HEK293 (cell line): ENCODE results near the gene CREB5.

ENCODE experiments used
- CTCF ChIA-PET: fragments of 350-600 bp; formaldehyde crosslinking; extraction: SDS; loops from one replicate; lab custom pipeline; 2021; ENCODE audit warnings: antibody characterized with exemption; lab: Yijun Ruan, JAX
- POLR2A ChIA-PET: fragments of 300-600 bp; formaldehyde crosslinking; extraction: SDS; loops from one replicate; lab custom pipeline; 2020; ENCODE audit warnings: antibody characterized with exemption, inconsistent platforms; lab: Yijun Ruan, JAX
- H3K27ac ChIP-seq: fragments of 200-500 bp; sonication (Bioruptor generic); 2 replicates; pipeline ENCODE4 v1.5.1; 2014; ENCODE audit warnings: low read depth, low read length, control low read depth, inconsistent platforms; ENCODE audit errors: extremely low read depth
- H3K36me3 ChIP-seq, 2 experiments: fragments of 200-500 bp in 1 of 2; sonication (Bioruptor generic) in 1 of 2; 1 replicate in 1 of 2; 2 replicates in 1 of 2; pipeline ENCODE4 v1.5.1; 2014 to 2017; ENCODE audit warnings: inconsistent platforms in 2 of 2, low read length in 2 of 2; ENCODE audit not compliant: control insufficient read depth in 2 of 2, insufficient read depth in 1 of 2
- H3K4me1 ChIP-seq: fragments of 200-500 bp; sonication (Bioruptor generic); 2 replicates; pipeline ENCODE4 v1.5.1; 2014; ENCODE audit warnings: mild to moderate bottlenecking, low read length, inconsistent platforms; ENCODE audit not compliant: control insufficient read depth, insufficient read depth
- H3K4me3 ChIP-seq: 2 replicates; pipeline ENCODE4 v1.5.1; 2011; ENCODE audit warnings: low read depth, mild to moderate bottlenecking, control low read depth, low read length, moderate library complexity
- H3K9me3 ChIP-seq: fragments of 200-500 bp; sonication (Bioruptor generic); 2 replicates; pipeline ENCODE4 v1.5.1; 2014; ENCODE audit warnings: low read depth, low read length, inconsistent platforms; ENCODE audit not compliant: control insufficient read depth, insufficient read depth
- IKZF3 ChIP-seq: fragments of 450-650 bp; IDR thresholded peaks from 2 replicates; pipeline ENCODE4 v1.5.0; 2018; ENCODE audit warnings: missing biosample characterization, mild to moderate bottlenecking, missing genetic modification characterization, moderate library complexity
- MYNN ChIP-seq: fragments of 450-650 bp; formaldehyde crosslinking; IDR thresholded peaks from 2 replicates; pipeline ENCODE4 v1.5.1; 2016; ENCODE audit warnings: missing biosample characterization, missing genetic modification characterization, borderline replicate concordance
- MZF1 ChIP-seq: fragments of 450-650 bp; formaldehyde crosslinking; IDR thresholded peaks from 2 replicates; pipeline ENCODE4 v1.5.1; 2017; ENCODE audit warnings: missing biosample characterization, missing genetic modification characterization, borderline replicate concordance
- REPIN1 ChIP-seq: fragments of 450-650 bp; formaldehyde crosslinking; IDR thresholded peaks from 2 replicates; pipeline ENCODE4 v1.5.1; 2017; ENCODE audit warnings: missing biosample characterization, missing genetic modification characterization, low read depth
- ZBTB21 ChIP-seq: fragments of 450-650 bp; formaldehyde crosslinking; IDR thresholded peaks from 2 replicates; pipeline ENCODE4 v1.5.1; 2017; ENCODE audit warnings: missing biosample characterization, missing genetic modification characterization
- ZBTB48 ChIP-seq: fragments of 450-650 bp; formaldehyde crosslinking; IDR thresholded peaks from 2 replicates; pipeline ENCODE4 v1.5.1; 2016; ENCODE audit warnings: missing biosample characterization, missing genetic modification characterization
- ZFP3 ChIP-seq: fragments of 450-650 bp; formaldehyde crosslinking; IDR thresholded peaks from 2 replicates; pipeline ENCODE4 v1.5.1; 2016; ENCODE audit warnings: low read depth, missing biosample characterization, missing genetic modification characterization
- ZIC2 ChIP-seq: fragments of 450-650 bp; formaldehyde crosslinking; IDR thresholded peaks from 2 replicates; pipeline ENCODE4 v1.5.1; 2016; ENCODE audit warnings: missing biosample characterization, missing genetic modification characterization
- ZNF112 ChIP-seq: fragments of 450-650 bp; formaldehyde crosslinking; IDR thresholded peaks from 2 replicates; pipeline ENCODE4 v1.5.0; 2017; ENCODE audit warnings: missing biosample characterization, missing genetic modification characterization
- ZNF121 ChIP-seq: fragments of 450-650 bp; formaldehyde crosslinking; IDR thresholded peaks from 2 replicates; pipeline ENCODE4 v1.5.1; 2016; ENCODE audit warnings: missing biosample characterization, missing genetic modification characterization
- ZNF2 ChIP-seq: fragments of 450-650 bp; formaldehyde crosslinking; IDR thresholded peaks from 2 replicates; pipeline ENCODE4 v1.5.1; 2016; ENCODE audit warnings: missing biosample characterization, missing genetic modification characterization
- ZNF239 ChIP-seq: fragments of 450-650 bp; formaldehyde crosslinking; IDR thresholded peaks from 2 replicates; pipeline ENCODE4 v1.5.1; 2016; ENCODE audit warnings: missing biosample characterization, missing genetic modification characterization
- ZNF292 ChIP-seq: fragments of 450-650 bp; formaldehyde crosslinking; IDR thresholded peaks from 2 replicates; pipeline ENCODE4 v1.5.1; 2016; ENCODE audit warnings: low read depth, missing biosample characterization, missing genetic modification characterization, borderline replicate concordance
- ZNF366 ChIP-seq: fragments of 450-650 bp; formaldehyde crosslinking; conservative IDR thresholded peaks from 2 replicates; pipeline ENCODE4 v1.5.1; 2016; ENCODE audit warnings: missing biosample characterization, missing genetic modification characterization
- ZNF433 ChIP-seq: fragments of 450-650 bp; formaldehyde crosslinking; IDR thresholded peaks from 2 replicates; pipeline ENCODE4 v1.5.1; 2016; ENCODE audit warnings: missing biosample characterization, missing genetic modification characterization, low read depth
- ZNF510 ChIP-seq: fragments of 450-650 bp; formaldehyde crosslinking; IDR thresholded peaks from 2 replicates; pipeline ENCODE4 v1.5.1; 2018; ENCODE audit warnings: mild to moderate bottlenecking, missing genetic modification characterization, missing biosample characterization; ENCODE audit not compliant: insufficient replicate concordance
- ZNF530 ChIP-seq: fragments of 450-650 bp; formaldehyde crosslinking; IDR thresholded peaks from 2 replicates; pipeline ENCODE4 v1.5.1; 2016; ENCODE audit warnings: low read depth, missing biosample characterization, missing genetic modification characterization
- ZNF544 ChIP-seq: fragments of 450-650 bp; formaldehyde crosslinking; IDR thresholded peaks from 2 replicates; pipeline ENCODE4 v1.5.0; 2017; ENCODE audit warnings: missing biosample characterization, missing genetic modification characterization
- ZNF629 ChIP-seq: fragments of 450-650 bp; formaldehyde crosslinking; IDR thresholded peaks from 2 replicates; pipeline ENCODE4 v1.5.1; 2017; ENCODE audit warnings: missing biosample characterization, missing genetic modification characterization
- ZNF670 ChIP-seq: fragments of 450-650 bp; formaldehyde crosslinking; IDR thresholded peaks from 2 replicates; pipeline ENCODE4 v1.5.1; 2016; ENCODE audit warnings: missing biosample characterization, missing genetic modification characterization, low read depth
- ZNF76 ChIP-seq: fragments of 450-650 bp; formaldehyde crosslinking; IDR thresholded peaks from 2 replicates; pipeline ENCODE4; 2016; ENCODE audit warnings: low read depth, missing biosample characterization, missing genetic modification characterization, borderline replicate concordance
- ZSCAN30 ChIP-seq: fragments of 450-650 bp; IDR thresholded peaks from 2 replicates; pipeline ENCODE4 v1.5.1; 2018; ENCODE audit warnings: missing biosample characterization, mild to moderate bottlenecking, missing genetic modification characterization, moderate library complexity
- ZXDB ChIP-seq: fragments of 450-650 bp; formaldehyde crosslinking; IDR thresholded peaks from 2 replicates; pipeline ENCODE4 v1.5.1; 2016; ENCODE audit warnings: missing biosample characterization, missing genetic modification characterization
- TF ChIP-seq, protein P1 (sequence below): fragments of 450-650 bp; formaldehyde crosslinking; IDR thresholded peaks from 2 replicates; pipeline ENCODE4 v1.5.1; 2017; ENCODE audit warnings: missing biosample characterization, mild to moderate bottlenecking, missing genetic modification characterization, moderate library complexity
- TF ChIP-seq, protein P2 (sequence below): fragments of 450-650 bp; formaldehyde crosslinking; IDR thresholded peaks from 2 replicates; pipeline ENCODE4 v1.5.1; 2016; ENCODE audit warnings: missing biosample characterization, missing genetic modification characterization
- TF ChIP-seq, protein P3 (sequence below): fragments of 450-650 bp; formaldehyde crosslinking; IDR thresholded peaks from 2 replicates; pipeline ENCODE4 v1.5.1; 2016; ENCODE audit warnings: missing biosample characterization, missing genetic modification characterization
- TF ChIP-seq, protein P4 (sequence below): fragments of 450-650 bp; formaldehyde crosslinking; IDR thresholded peaks from 2 replicates; pipeline ENCODE4 v1.5.1; 2017; ENCODE audit warnings: missing biosample characterization, missing genetic modification characterization
- TF ChIP-seq, protein P5 (sequence below): fragments of 450-650 bp; formaldehyde crosslinking; IDR thresholded peaks from 2 replicates; pipeline ENCODE4 v1.5.1; 2016; ENCODE audit warnings: missing biosample characterization, missing genetic modification characterization

CREB5 gene

DNA sequence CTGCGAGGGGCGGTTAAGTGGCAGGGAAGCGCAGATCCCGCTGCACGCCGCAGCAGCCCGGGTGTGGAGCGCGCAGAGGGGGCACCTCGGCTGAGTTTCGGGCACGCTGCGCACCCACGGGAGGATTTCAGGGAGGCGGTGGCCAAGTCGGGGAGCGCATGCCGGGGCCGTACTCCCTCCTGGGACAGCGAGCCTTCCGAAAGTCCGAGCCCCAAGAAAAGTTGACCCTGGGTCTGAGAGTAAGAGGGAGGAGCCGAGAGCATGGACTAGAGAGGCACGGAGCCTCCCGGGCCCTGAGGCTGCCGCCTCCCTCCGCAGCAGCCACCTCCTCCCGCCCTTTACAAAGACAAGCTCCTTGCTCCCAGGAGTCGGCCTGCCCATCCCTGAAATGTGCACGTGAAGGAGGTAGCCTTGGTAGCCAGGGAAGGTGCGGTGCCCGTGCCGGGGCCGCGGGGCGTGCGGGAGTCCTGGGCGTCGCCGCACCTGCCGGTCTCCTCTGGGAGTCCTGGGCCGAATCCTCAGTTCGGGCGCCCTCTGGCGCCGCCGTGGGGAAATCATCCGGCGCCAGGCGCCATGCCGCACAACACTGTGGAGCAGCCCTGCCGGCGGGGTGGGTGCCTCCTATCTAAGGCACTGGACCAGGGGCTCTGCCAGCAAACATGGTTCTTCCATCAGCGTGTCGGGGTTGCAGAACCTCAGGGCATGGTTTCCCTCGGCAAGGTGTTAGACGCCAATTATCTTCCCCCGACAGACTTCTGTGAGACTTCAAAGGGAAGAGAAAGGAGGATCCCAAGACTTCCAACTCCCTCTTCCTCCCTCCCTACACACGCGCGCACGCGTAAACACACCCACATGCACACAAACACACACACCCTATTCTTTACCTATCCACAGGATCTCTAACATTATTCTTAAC, 441.8 kb downstream of the CREB5 start (continued):
- TF ChIP-seq, protein P1, sequence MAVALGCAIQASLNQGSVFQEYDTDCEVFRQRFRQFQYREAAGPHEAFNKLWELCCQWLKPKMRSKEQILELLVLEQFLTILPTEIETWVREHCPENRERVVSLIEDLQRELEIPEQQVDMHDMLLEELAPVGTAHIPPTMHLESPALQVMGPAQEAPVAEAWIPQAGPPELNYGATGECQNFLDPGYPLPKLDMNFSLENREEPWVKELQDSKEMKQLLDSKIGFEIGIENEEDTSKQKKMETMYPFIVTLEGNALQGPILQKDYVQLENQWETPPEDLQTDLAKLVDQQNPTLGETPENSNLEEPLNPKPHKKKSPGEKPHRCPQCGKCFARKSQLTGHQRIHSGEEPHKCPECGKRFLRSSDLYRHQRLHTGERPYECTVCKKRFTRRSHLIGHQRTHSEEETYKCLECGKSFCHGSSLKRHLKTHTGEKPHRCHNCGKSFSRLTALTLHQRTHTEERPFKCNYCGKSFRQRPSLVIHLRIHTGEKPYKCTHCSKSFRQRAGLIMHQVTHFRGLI (tag by site-specific recombination) = 0 out of 2 replicates have a peak, but pooled peaks have one; percentile 28
- TF ChIP-seq ZNF670 (tag by site-specific recombination) (no peak), ZFP3 (tag by site-specific recombination) (no peak), ZNF433 (tag by site-specific recombination) (no peak), IKZF3 (tag by site-specific recombination) (no peak), ZNF366 (tag by site-specific recombination) (peak; percentile 66), ZSCAN30 (tag by site-specific recombination) (peak; percentile 73), ZNF544 (tag by site-specific recombination) (no peak), ZNF121 (tag by site-specific recombination) (no peak), ZNF530 (tag by site-specific recombination) (no peak), ZIC2 (tag by site-specific recombination) (peak; percentile 27; the same call in 1 of the 2 replicates), ZNF2 (tag by site-specific recombination) (0 out of 2 replicates have a peak, but pooled peaks have one; percentile 46), ZNF292 (tag by site-specific recombination) (no peak)
- TF ChIP-seq, protein P2, sequence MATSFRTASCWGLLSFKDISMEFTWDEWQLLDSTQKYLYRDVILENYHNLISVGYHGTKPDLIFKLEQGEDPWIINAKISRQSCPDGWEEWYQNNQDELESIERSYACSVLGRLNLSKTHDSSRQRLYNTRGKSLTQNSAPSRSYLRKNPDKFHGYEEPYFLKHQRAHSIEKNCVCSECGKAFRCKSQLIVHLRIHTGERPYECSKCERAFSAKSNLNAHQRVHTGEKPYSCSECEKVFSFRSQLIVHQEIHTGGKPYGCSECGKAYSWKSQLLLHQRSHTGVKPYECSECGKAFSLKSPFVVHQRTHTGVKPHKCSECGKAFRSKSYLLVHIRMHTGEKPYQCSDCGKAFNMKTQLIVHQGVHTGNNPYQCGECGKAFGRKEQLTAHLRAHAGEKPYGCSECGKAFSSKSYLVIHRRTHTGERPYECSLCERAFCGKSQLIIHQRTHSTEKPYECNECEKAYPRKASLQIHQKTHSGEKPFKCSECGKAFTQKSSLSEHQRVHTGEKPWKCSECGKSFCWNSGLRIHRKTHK = no peak

DNA sequence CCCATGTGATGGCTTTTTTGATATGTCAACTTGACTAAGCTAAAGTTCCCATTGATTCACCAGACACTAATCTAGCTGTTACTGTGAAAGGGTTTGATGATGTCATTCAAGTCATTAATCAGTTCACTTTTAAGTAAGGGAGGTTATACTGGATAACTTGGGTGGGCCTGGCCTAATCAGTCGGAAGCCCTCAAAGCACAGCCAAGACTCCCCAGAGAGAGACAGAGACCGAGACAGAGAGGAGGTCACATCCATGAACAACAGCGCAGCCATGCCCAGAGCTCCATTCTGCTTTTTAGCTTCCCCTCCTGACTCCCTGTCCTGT, 442.4 kb downstream of the CREB5 start:
- peaks cover 17% of the 10 kb centered on the region for H3K4me1 ChIP-seq
- H3K9me3 ChIP-seq = no peaks in the 10 kb centered on the region
- peak overlapping the region; percentile 53; the same call in 1 of the 2 replicates for H3K27ac ChIP-seq
- no peaks in the 10 kb centered on the region for H3K36me3 ChIP-seq
- POLR2A ChIA-PET = interaction anchor here (0.7 to 1.2 kb wide), 2 partner anchors 239 to 252 kb away, joined by 3 to 7 read pairs; no protein-coding TSS in a partner anchor
- CTCF ChIA-PET = interaction anchor here (0.6 to 3.3 kb wide), 13 partner anchors 10 to 682 kb away, joined by 3 to 24 read pairs (median 4); no protein-coding TSS in a partner anchor
- no peak overlapping the region for H3K4me3 ChIP-seq
- TF ChIP-seq ZNF112 (tag by site-specific recombination) (no peak), MZF1 (tag by site-specific recombination) (peak; percentile 38; the same call in 1 of the 2 replicates), ZNF239 (tag by site-specific recombination) (no peak), ZBTB48 (0 out of 2 replicates have a peak, but pooled peaks have one; percentile 3), ZNF76 (tag by site-specific recombination) (0 out of 2 replicates have a peak, but pooled peaks have one; percentile 22), MYNN (tag by site-specific recombination) (peak; percentile 19; the same call in 1 of the 2 replicates), ZNF510 (no peak), ZNF366 (tag by site-specific recombination) (peak; percentile 11; the same call in 1 of the 2 replicates), ZNF629 (tag by site-specific recombination) (peak; percentile 84), ZSCAN30 (tag by site-specific recombination) (no peak), REPIN1 (tag by site-specific recombination) (no peak), ZXDB (no peak; the same call in 1 of the 2 replicates), ZBTB21 (tag by site-specific recombination) (peak; percentile 59; the same call in 1 of the 2 replicates)
- TF ChIP-seq, protein P3, sequence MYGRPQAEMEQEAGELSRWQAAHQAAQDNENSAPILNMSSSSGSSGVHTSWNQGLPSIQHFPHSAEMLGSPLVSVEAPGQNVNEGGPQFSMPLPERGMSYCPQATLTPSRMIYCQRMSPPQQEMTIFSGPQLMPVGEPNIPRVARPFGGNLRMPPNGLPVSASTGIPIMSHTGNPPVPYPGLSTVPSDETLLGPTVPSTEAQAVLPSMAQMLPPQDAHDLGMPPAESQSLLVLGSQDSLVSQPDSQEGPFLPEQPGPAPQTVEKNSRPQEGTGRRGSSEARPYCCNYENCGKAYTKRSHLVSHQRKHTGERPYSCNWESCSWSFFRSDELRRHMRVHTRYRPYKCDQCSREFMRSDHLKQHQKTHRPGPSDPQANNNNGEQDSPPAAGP = no peak
- TF ChIP-seq, protein P4, sequence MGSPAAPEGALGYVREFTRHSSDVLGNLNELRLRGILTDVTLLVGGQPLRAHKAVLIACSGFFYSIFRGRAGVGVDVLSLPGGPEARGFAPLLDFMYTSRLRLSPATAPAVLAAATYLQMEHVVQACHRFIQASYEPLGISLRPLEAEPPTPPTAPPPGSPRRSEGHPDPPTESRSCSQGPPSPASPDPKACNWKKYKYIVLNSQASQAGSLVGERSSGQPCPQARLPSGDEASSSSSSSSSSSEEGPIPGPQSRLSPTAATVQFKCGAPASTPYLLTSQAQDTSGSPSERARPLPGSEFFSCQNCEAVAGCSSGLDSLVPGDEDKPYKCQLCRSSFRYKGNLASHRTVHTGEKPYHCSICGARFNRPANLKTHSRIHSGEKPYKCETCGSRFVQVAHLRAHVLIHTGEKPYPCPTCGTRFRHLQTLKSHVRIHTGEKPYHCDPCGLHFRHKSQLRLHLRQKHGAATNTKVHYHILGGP (tag by site-specific recombination) = no peak
- TF ChIP-seq, protein P5, sequence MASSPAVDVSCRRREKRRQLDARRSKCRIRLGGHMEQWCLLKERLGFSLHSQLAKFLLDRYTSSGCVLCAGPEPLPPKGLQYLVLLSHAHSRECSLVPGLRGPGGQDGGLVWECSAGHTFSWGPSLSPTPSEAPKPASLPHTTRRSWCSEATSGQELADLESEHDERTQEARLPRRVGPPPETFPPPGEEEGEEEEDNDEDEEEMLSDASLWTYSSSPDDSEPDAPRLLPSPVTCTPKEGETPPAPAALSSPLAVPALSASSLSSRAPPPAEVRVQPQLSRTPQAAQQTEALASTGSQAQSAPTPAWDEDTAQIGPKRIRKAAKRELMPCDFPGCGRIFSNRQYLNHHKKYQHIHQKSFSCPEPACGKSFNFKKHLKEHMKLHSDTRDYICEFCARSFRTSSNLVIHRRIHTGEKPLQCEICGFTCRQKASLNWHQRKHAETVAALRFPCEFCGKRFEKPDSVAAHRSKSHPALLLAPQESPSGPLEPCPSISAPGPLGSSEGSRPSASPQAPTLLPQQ (tag by site-specific recombination) = 0 out of 2 replicates have a peak, but pooled peaks have one; percentile 14
